COR-L47 (cell line): ENCODE data around the gene PSTPIP2.
A peak's percentile ranks its signal among the peaks of the same experiment; 100 is the strongest.
"Not testable (repeated sequence)": the region's sequence is repeated elsewhere in the genome, so short reads cannot be mapped to it uniquely, and the experiment has no call there.

Experiments used
- DNase-seq: peaks from one replicate; lab custom pipeline; 2025; lab: John Stamatoyannopoulos, UW

PSTPIP2 gene

GRCh38 chr18:45984546-45985235, 87.4 kb downstream of the PSTPIP2 start:
- DNase-seq, result no peak

GRCh38 chr18:45981821-45982220, 90.2 kb downstream of the PSTPIP2 start:
- DNase-seq, result no peak

- DNase-seq, result no peak
Observed at GRCh38 chr18:45980229-45980628, 91.8 kb downstream of the PSTPIP2 start.

- no peak for DNase-seq
Observed at GRCh38 chr18:45978084-45978483, 94.0 kb downstream of the PSTPIP2 start.

- no peak for DNase-seq
Observed at GRCh38 chr18:45976974-45977373, 95.1 kb downstream of the PSTPIP2 start.

GRCh38 chr18:45976566-45976965, 95.5 kb downstream of the PSTPIP2 start:
- no peak for DNase-seq

- peak; percentile 69 for DNase-seq
Observed at GRCh38 chr18:45974088-45974536, 97.9 kb downstream of the PSTPIP2 start.

GRCh38 chr18:45967007-45967706, 104.9 kb downstream of the PSTPIP2 start, which contains the start of gene EPG5:
TSS of gene EPG5 (minus strand) at chr18:45967329. CDS start at chr18:45967239, 90 bp downstream.
- peak; percentile 97 for DNase-seq

GRCh38 chr18:45964913-45965312, 107.1 kb downstream of the PSTPIP2 start:
- DNase-seq, result not testable (repeated sequence)

GRCh38 chr18:45962866-45963265, 109.2 kb downstream of the PSTPIP2 start:
- DNase-seq, result no peak

GRCh38 chr18:45962461-45962860, 109.6 kb downstream of the PSTPIP2 start:
- no peak for DNase-seq

GRCh38 chr18:45959484-45959883, 112.6 kb downstream of the PSTPIP2 start:
- not testable (repeated sequence) for DNase-seq

GRCh38 chr18:45958730-45959129, 113.3 kb downstream of the PSTPIP2 start:
- no peak for DNase-seq

GRCh38 chr18:45958027-45958426, 114.0 kb downstream of the PSTPIP2 start:
- DNase-seq, result no peak

GRCh38 chr18:45957100-45957499, 115.0 kb downstream of the PSTPIP2 start:
- DNase-seq, result no peak

- DNase-seq, result no peak
Observed at GRCh38 chr18:45954070-45954934, 117.8 kb downstream of the PSTPIP2 start.

- DNase-seq, result no peak
Observed at GRCh38 chr18:45951016-45951714, 120.9 kb downstream of the PSTPIP2 start.

- no peak for DNase-seq
Observed at GRCh38 chr18:45945669-45946068, 126.4 kb downstream of the PSTPIP2 start.

GRCh38 chr18:45940724-45941123, 131.3 kb downstream of the PSTPIP2 start:
- DNase-seq, result no peak

- no peak for DNase-seq
Observed at GRCh38 chr18:45939236-45939635, 132.8 kb downstream of the PSTPIP2 start.

GRCh38 chr18:45938488-45938935, 133.5 kb downstream of the PSTPIP2 start:
- no peak for DNase-seq
